Right atrium auricular region (tissue), 2 donors: ENCODE measurements around the gene GINS2. TPM values are rescaled to one million over a fixed set of nuclear protein-coding genes. Genes with fewer than 3 reads are reported as not detected.
A peak's percentile ranks its signal among the peaks of the same experiment; 100 is the strongest.

Source experiments
- DNase-seq: peaks from one replicate; pipeline ENCODE4 v3.0.0-alpha.2; 2019; ENCODE audit warnings: low spot score
- H3K27ac ChIP-seq, 2 donors: fragments of 200-600 bp; sonication (generic); 1 replicate in 1 of 2; 2 replicates in 1 of 2; pipeline ENCODE4 v1.5.1; 2016 to 2019
- H3K27me3 ChIP-seq, 2 donors: fragments of 200-600 bp; sonication (generic); one replicate each; pipeline versions ENCODE4 v1.5.1 to v1.6.0; 2017 to 2019
- H3K36me3 ChIP-seq: fragments of 200-600 bp; sonication (generic); one replicate; pipeline ENCODE4 v1.5.1; 2016
- H3K4me1 ChIP-seq, 2 donors: fragments of 200-600 bp; sonication (generic); one replicate each; pipeline versions ENCODE4 v1.5.1 to v1.6.0; 2017 to 2019
- H3K4me3 ChIP-seq, 2 donors: fragments of 200-600 bp; sonication (generic); 1 replicate in 1 of 2; 2 replicates in 1 of 2; pipeline ENCODE4 v1.5.1; 2017 to 2019; ENCODE audit warnings: mild to moderate bottlenecking in 1 of 2, moderate library complexity in 1 of 2
- H3K9me3 ChIP-seq, 2 donors: fragments of 200-600 bp; sonication (generic); one replicate each; pipeline ENCODE4 v1.5.1; 2019
- total RNA-seq, 2 donors: library from RNA; depleted of rRNA; stranded (reverse); fragments of >200 nt; gene quantifications; one replicate each; pipeline ENCODE4 v1.1.0, GENCODE V29; 2016
- TF ChIP-seq, protein P1 (sequence below), 2 donors: fragments of 200-600 bp; sonication (generic); IDR thresholded peaks; one replicate each; pipeline ENCODE4 v1.5.1; 2019; ENCODE audit warnings: antibody characterized with exemption in 2 of 2

Gene GINS2
- total RNA-seq, result under 1 TPM in 1 of 2 donors, not detected in 1; 0.15 TPM

DNA sequence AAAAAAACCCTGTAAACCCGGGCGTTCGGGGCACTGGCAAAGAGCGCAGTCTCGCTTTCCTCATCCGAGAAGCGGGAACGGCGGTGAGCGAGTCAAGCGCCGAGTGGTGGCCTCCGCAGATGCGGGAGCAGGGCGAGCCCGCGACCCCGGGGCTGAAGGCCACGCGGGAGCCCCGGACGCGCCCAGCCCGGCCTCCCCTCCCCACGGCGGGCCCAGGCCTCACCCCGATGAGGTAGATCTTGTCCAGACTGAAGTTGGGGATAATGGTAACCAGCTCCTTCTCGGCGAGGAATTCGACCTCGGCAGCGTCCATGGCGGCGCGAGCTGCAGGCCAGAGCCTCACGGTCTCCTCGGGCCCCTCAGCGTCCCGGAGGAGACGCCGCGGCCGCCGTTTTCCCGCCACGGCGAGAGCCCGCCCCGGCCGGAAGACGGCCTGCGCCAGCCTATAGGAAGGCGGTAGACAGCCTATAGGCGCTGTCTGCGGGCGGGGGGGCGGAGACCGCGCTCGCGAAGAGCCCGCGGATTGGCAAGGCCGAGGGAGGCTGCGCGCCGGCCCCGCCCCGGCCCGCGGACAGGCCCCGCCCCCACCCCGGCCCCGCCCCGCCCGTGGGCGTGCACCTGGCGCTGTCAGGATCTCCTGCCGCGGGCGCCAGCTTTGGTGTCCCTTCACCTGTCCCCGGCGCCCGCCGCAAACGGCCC, at the start of gene GINS2:
TSS of gene GINS2 (minus strand) at position 369 of the 699 bp plus-strand sequence. CDS start at position 313, 56 bp downstream.
- Histone ChIP-seq H3K9me3 (no peaks in the 10 kb centered on the region), H3K36me3 (no peaks in the 10 kb centered on the region), H3K27me3 (no peaks in the 10 kb centered on the region), H3K4me1 (peaks cover 0 to 17% of the 10 kb centered on the region in 2 donors), H3K4me3 (peak within 1 kb of the TSS; percentile 48 to 62), H3K27ac (no peak within 1 kb of the TSS)
- TF ChIP-seq, protein P1, sequence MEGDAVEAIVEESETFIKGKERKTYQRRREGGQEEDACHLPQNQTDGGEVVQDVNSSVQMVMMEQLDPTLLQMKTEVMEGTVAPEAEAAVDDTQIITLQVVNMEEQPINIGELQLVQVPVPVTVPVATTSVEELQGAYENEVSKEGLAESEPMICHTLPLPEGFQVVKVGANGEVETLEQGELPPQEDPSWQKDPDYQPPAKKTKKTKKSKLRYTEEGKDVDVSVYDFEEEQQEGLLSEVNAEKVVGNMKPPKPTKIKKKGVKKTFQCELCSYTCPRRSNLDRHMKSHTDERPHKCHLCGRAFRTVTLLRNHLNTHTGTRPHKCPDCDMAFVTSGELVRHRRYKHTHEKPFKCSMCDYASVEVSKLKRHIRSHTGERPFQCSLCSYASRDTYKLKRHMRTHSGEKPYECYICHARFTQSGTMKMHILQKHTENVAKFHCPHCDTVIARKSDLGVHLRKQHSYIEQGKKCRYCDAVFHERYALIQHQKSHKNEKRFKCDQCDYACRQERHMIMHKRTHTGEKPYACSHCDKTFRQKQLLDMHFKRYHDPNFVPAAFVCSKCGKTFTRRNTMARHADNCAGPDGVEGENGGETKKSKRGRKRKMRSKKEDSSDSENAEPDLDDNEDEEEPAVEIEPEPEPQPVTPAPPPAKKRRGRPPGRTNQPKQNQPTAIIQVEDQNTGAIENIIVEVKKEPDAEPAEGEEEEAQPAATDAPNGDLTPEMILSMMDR (IDR thresholded peaks at IDR 0.05), result no peak
- peak; percentile 79 for DNase-seq

DNA sequence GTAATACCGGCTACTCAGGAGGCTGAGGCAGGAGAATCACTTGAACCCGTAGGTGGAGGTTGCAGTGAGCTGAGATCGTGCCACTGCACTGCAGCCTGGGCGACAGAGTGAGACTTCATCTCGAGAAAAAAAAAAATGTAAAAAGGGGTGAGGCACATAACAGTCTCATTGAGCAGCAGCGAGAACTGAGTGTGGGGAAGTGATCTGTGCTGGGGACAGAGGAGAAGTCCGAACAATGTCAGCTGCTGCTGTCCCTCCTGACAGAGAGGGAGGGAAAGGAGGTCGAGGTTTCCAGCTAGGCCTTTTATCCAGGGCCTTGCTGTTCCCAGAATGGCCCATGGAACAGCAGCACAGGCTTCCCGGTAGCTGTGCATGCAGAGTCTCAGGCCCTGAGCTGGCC, 48.2 kb upstream of the GINS2 start:
- H3K9me3 ChIP-seq, result no peaks in the 10 kb centered on the region
- no peaks in the 10 kb centered on the region for H3K36me3 ChIP-seq
- no peak for DNase-seq
- H3K4me3 ChIP-seq, result no peak overlapping the region
- H3K27me3 ChIP-seq, result no peaks in the 10 kb centered on the region
- TF ChIP-seq, protein P1 (IDR thresholded peaks at IDR 0.05), result no peak
- H3K4me1 ChIP-seq, result no peaks in the 10 kb centered on the region
- no peak overlapping the region for H3K27ac ChIP-seq

DNA sequence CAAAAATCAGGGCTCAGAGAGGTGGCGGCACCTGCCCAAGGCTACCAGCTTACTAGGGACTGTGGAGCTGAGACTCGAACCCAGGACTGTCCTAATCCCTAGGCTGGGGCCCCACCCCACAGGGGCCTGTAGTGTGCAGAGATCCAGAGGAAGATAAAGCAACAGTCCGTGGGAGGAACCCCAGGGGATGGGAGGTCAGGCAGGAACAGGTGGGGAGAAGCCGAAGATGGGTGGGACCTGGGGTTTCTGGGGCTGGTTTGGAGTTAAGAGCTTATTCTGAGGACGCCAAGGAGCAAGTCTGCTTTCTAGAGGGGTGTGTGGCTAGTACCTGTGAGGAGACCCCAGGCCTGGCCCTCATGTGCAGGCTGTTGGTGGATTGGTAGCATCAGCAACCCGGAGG, 47.2 kb upstream of the GINS2 start:
- Histone ChIP-seq H3K4me1 (no peaks in the 10 kb centered on the region), H3K4me3 (no peak overlapping the region), H3K27ac (no peak overlapping the region), H3K27me3 (no peaks in the 10 kb centered on the region), H3K36me3 (no peaks in the 10 kb centered on the region), H3K9me3 (no peaks in the 10 kb centered on the region)
- no peak for DNase-seq
- TF ChIP-seq, protein P1 (IDR thresholded peaks at IDR 0.05), result no peak

DNA sequence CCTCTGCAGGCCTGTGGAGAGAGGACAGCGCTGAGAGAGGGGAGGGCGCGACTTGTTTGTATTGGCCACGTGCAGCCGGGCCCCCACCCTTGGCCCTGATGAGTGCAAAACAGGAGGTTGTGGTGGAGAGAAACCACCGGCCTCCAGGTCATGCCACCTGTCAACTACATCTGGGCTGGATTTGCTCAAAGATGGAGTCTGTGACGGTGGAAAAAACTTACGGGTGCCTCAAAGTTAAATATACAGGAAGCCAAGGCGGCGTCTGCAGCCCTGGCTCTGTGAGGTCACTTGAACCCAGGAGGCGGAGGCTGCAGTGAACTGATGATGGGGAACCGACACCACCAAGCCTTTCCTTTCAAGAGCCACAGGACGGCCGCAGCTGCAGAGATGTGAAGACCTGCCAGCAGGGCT, 46.5 kb upstream of the GINS2 start:
- Histone ChIP-seq H3K27ac (no peak overlapping the region), H3K9me3 (no peaks in the 10 kb centered on the region), H3K4me1 (no peaks in the 10 kb centered on the region), H3K36me3 (no peaks in the 10 kb centered on the region), H3K4me3 (no peak overlapping the region), H3K27me3 (no peaks in the 10 kb centered on the region)
- TF ChIP-seq, protein P1 (IDR thresholded peaks at IDR 0.05), result no peak
- DNase-seq, result no peak

DNA sequence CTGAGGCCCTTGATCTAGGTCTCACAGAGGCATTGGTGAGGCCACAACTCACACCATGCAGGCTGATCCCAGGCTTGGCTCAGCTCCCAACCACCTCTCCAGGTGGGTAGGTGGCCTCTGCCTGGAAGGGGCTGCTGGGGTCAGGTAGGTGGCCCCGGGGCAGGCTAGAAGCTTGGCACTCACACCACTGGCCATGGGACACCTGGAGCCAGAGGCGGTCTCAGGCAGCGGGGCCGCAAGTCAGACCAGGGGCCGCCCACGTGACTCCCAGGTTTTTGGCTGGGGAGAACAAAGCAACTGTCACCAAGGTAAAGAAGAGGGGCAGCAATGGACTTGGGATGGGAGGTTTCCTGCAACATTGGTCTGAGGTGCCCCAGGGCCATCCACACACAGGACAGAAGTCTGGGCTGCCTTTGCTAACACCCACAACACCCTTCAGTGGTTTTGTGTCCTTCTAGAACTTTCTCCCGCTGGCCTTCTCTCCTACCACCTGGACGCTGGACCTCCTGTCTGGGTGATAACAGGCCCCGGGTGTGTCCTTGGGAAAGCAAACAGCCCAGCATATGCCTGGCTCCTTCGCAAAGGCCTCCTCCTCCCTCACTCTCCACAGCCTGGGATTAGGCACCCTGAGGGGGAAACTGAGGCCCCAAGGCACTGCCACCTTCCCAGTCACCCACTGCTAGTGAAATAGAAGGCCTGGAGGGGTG, 45.7 kb upstream of the GINS2 start:
- no peak overlapping the region for H3K27ac ChIP-seq
- no peaks in the 10 kb centered on the region for H3K27me3 ChIP-seq
- TF ChIP-seq, protein P1 (IDR thresholded peaks at IDR 0.05), result no peak
- no peaks in the 10 kb centered on the region for H3K36me3 ChIP-seq
- no peak overlapping the region for H3K4me3 ChIP-seq
- no peaks in the 10 kb centered on the region for H3K4me1 ChIP-seq
- H3K9me3 ChIP-seq, result no peaks in the 10 kb centered on the region
- no peak for DNase-seq
